T-cell (primary cell): ENCODE measurements around the gene ATP5F1B. TPM values are rescaled to one million over a fixed set of nuclear protein-coding genes. Genes with fewer than 3 reads are reported as not detected.

Experiments used
- ATAC-seq, 4 experiments: fragments of 200-7000 bp in 3 of 4; fragments of 150-1000 bp in 1 of 4; cut with Tn5 transposase; replicated peaks in 1 of 4; 1 replicate in 3 of 4; 2 replicates in 1 of 4; pipeline ENCODE4 v1.10.0; 2021; ENCODE audit warnings: moderate library complexity in 3 of 4, mild to moderate bottlenecking in 2 of 4, moderate number of reproducible peaks in 1 of 4
- CTCF ChIA-PET, 2 donors: fragments of 300-600 bp; sonication (Branson Sonifier 250); formaldehyde crosslinking; loops; one replicate each; lab custom pipeline; 2022; ENCODE audit warnings: antibody characterized with exemption in 2 of 2; lab: Charles Lee
- POLR2A ChIA-PET, 2 donors: fragments of 300-600 bp; sonication (Branson Sonifier 250); formaldehyde crosslinking; loops; one replicate each; lab custom pipeline; 2022; ENCODE audit warnings: antibody characterized with exemption in 2 of 2; lab: Charles Lee
- DNase-seq, 35 experiments: peaks; one replicate each; pipeline versions ENCODE4 v3.0.0 to v3.0.0-alpha.2; 2013 to 2023
- H3K27ac ChIP-seq: one replicate; pipeline ENCODE4 v1.5.1; 2013; ENCODE audit warnings: low read length
- H3K27me3 ChIP-seq, 2 experiments: replicated peaks in 1 of 2; 1 replicate in 1 of 2; 2 replicates in 1 of 2; pipeline versions ENCODE4 v1.6.1 to v1.7.0; 2013; ENCODE audit warnings: low read length in 1 of 2, mixed read lengths in 1 of 2; ENCODE audit not compliant: control insufficient read depth in 2 of 2, insufficient read depth in 2 of 2; ENCODE audit errors: extremely low read depth in 1 of 2
- H3K36me3 ChIP-seq, 2 donors: 1 replicate in 1 of 2; 2 replicates in 1 of 2; pipeline versions ENCODE4 v1.6.1 to v1.7.0; 2013; ENCODE audit warnings: low read length in 1 of 2; ENCODE audit not compliant: control insufficient read depth in 2 of 2, insufficient read depth in 1 of 2; ENCODE audit errors: extremely low read depth in 1 of 2
- H3K4me1 ChIP-seq, 2 experiments: 1 replicate in 1 of 2; 2 replicates in 1 of 2; pipeline versions ENCODE4 v1.6.1 to v1.7.0; 2013; ENCODE audit warnings: low read length in 2 of 2, mixed read lengths in 1 of 2; ENCODE audit not compliant: insufficient read depth in 2 of 2, control insufficient read depth in 1 of 2; ENCODE audit errors: extremely low read depth in 1 of 2
- H3K4me3 ChIP-seq, 2 donors: 1 replicate in 1 of 2; 2 replicates in 1 of 2; pipeline versions ENCODE4 v1.5.1 to v1.7.0; 2013; ENCODE audit warnings: mild to moderate bottlenecking in 2 of 2, low read length in 1 of 2, moderate library complexity in 1 of 2; ENCODE audit not compliant: control insufficient read depth in 1 of 2; ENCODE audit errors: extremely low read depth in 1 of 2
- H3K9me3 ChIP-seq: 2 replicates; pipeline ENCODE4 v1.7.0; 2013
- H3K27ac Mint-ChIP-seq, 2 donors: one replicate each; pipeline ENCODE4 v1.8.0; 2020 to 2021; ENCODE audit warnings: mild to moderate bottlenecking in 2 of 2, mixed read lengths in 2 of 2
- H3K27me3 Mint-ChIP-seq, 2 donors: one replicate each; pipeline ENCODE4 v1.8.0; 2021 to 2022; ENCODE audit warnings: mixed read lengths in 2 of 2
- H3K36me3 Mint-ChIP-seq: one replicate; pipeline ENCODE4 v1.8.0; 2021; ENCODE audit warnings: mixed read lengths
- H3K4me1 Mint-ChIP-seq, 3 donors: one replicate each; pipeline ENCODE4 v1.8.0; 2020 to 2022; ENCODE audit warnings: mixed read lengths in 3 of 3, mild to moderate bottlenecking in 1 of 3
- H3K4me3 Mint-ChIP-seq, 3 donors: one replicate each; pipeline ENCODE4 v1.8.0; 2020 to 2022; ENCODE audit warnings: mild to moderate bottlenecking in 3 of 3, mixed read lengths in 3 of 3, moderate library complexity in 3 of 3
- H3K9me3 Mint-ChIP-seq, 3 donors: one replicate each; pipeline ENCODE4 v1.8.0; 2020 to 2022; ENCODE audit warnings: mixed read lengths in 3 of 3
- WGBS: methylation state at CpG from one replicate; pipeline ENCODE4 v1.1.5; 2013; ENCODE audit warnings: missing lambda C conversion rate; ENCODE audit not compliant: insufficient coverage; 5-methylcytosine and 5-hydroxymethylcytosine counted together
- total RNA-seq, 35 experiments: library from RNA in 6 of 35; stranded (reverse) in 6 of 35; fragments of 120-200 nt in 1 of 35; gene quantifications; one replicate each; pipeline versions ENCODE4 v1.2.1 to v1.2.4 and lab custom pipeline; 2013 to 2026

Gene ATP5F1B
- total RNA-seq, 5 donors from 2014 or later (not counting 1 experiment from before 2014, with no cell fraction given) = 252 to 290 (median 283) TPM

- peaks cover 58 to 80% (median 80%) of the 10 kb centered on the region in 3 donors for H3K4me1 Mint-ChIP-seq
- CTCF ChIA-PET = interaction anchor here (0.6 to 1.0 kb wide), 6 partner anchors 8 to 500 kb away, joined by 3 to 7 read pairs (median 6); no protein-coding TSS in a partner anchor
- Histone ChIP-seq H3K27ac (no peak overlapping the region), H3K4me1 (peaks cover 9 to 59% of the 10 kb centered on the region in 2 experiments), H3K36me3 (peaks cover 0 to 21% of the 10 kb centered on the region in 2 donors), H3K9me3 (no peaks in the 10 kb centered on the region), H3K27me3 (no peaks in the 10 kb centered on the region), H3K4me3 (no peak overlapping the region)
- H3K27me3 Mint-ChIP-seq = no peaks in the 10 kb centered on the region
- no peaks in the 10 kb centered on the region for H3K9me3 Mint-ChIP-seq
- WGBS = 70% methylated on average over 3 of the region's 11 CpGs
- DNase-seq = peak in 1 of 35 experiments; percentile 27
- H3K4me3 Mint-ChIP-seq = peak overlapping the region in 2 of 3 donors; percentile 9 to 53
- H3K36me3 Mint-ChIP-seq = peaks cover 24% of the 10 kb centered on the region
- POLR2A ChIA-PET = interaction anchor here (0.6 to 1.0 kb wide), 7 partner anchors 9 to 434 kb away, joined by 3 to 4 read pairs (median 3); partner anchors contain the start of gene STAT6 (in 1 of the 2)
- ATAC-seq = peak in 2 of 4 experiments; percentile 27 to 63
- H3K27ac Mint-ChIP-seq = no peak overlapping the region
These were observed 31.2 kb upstream of the ATP5F1B start for GRCh38 chr12:56676851-56677580.

GRCh38 chr12:56671608-56672007 is 25.8 kb upstream of the ATP5F1B start:
- WGBS = 93% methylated on average over 2 of the region's 2 CpGs
- H3K9me3 Mint-ChIP-seq = no peaks in the 10 kb centered on the region
- peaks cover 36 to 51% (median 49%) of the 10 kb centered on the region in 3 donors for H3K4me1 Mint-ChIP-seq
- ChIA-PET CTCF (interaction anchor here in 1 of 2 donors (0.6 kb wide), 1 partner anchor 29 kb away, joined by 3 read pairs; no protein-coding TSS in a partner anchor), POLR2A (no interaction called here)
- peaks cover 40% of the 10 kb centered on the region for H3K36me3 Mint-ChIP-seq
- H3K4me3 Mint-ChIP-seq = no peak overlapping the region
- Histone ChIP-seq H3K27ac (no peak overlapping the region), H3K4me3 (no peak overlapping the region), H3K9me3 (no peaks in the 10 kb centered on the region), H3K36me3 (peaks cover 10 to 53% of the 10 kb centered on the region in 2 donors), H3K4me1 (peaks cover 9 to 18% of the 10 kb centered on the region in 2 experiments), H3K27me3 (no peaks in the 10 kb centered on the region)
- ATAC-seq = no peak
- H3K27ac Mint-ChIP-seq = peak overlapping the region in 1 of 2 donors; percentile 0
- no peak for DNase-seq
- H3K27me3 Mint-ChIP-seq = no peaks in the 10 kb centered on the region

GRCh38 chr12:56670836-56671235 is 25.1 kb upstream of the ATP5F1B start:
- H3K27me3 Mint-ChIP-seq = no peaks in the 10 kb centered on the region
- POLR2A ChIA-PET = no interaction called here
- Histone ChIP-seq H3K9me3 (no peaks in the 10 kb centered on the region), H3K27me3 (no peaks in the 10 kb centered on the region), H3K4me1 (peaks cover 4 to 16% of the 10 kb centered on the region in 2 experiments), H3K4me3 (no peak overlapping the region), H3K36me3 (peaks cover 10 to 61% of the 10 kb centered on the region in 2 donors), H3K27ac (no peak overlapping the region)
- ATAC-seq (no peak), DNase-seq (no peak)
- H3K9me3 Mint-ChIP-seq = no peaks in the 10 kb centered on the region
- WGBS = no CpG with 5 or more reads among the region's 4 CpGs
- peaks cover 42% of the 10 kb centered on the region for H3K36me3 Mint-ChIP-seq
- CTCF ChIA-PET = interaction anchor here (0.5 to 1.1 kb wide), 2 partner anchors 14 to 427 kb away, joined by 3 to 4 read pairs; no protein-coding TSS in a partner anchor
- H3K27ac Mint-ChIP-seq = no peak overlapping the region
- H3K4me1 Mint-ChIP-seq = peaks cover 30 to 45% (median 42%) of the 10 kb centered on the region in 3 donors
- no peak overlapping the region for H3K4me3 Mint-ChIP-seq

DNA sequence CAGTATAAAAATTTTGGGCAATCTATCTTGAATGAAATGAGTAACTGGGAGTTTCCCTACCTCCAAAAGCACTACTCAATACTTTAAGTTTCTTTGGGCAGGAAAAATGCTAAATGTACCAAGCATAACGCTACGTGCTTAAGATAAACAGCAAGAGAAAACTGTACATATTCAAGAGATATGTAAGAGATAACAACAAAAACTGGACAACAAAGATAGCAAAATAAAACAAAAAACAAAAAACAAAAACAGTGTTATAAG is 22.3 kb upstream of the ATP5F1B start:
- no peak for ATAC-seq
- peaks cover 23 to 26% (median 24%) of the 10 kb centered on the region in 3 donors for H3K4me1 Mint-ChIP-seq
- H3K27me3 Mint-ChIP-seq = no peaks in the 10 kb centered on the region
- no peaks in the 10 kb centered on the region for H3K27me3 ChIP-seq
- no peak overlapping the region for H3K4me3 ChIP-seq
- no peak for DNase-seq
- no peak overlapping the region for H3K27ac ChIP-seq
- peaks cover 14 to 81% of the 10 kb centered on the region in 2 donors for H3K36me3 ChIP-seq
- no peaks in the 10 kb centered on the region for H3K9me3 ChIP-seq
- peaks cover 4% of the 10 kb centered on the region in 2 experiments for H3K4me1 ChIP-seq
- H3K36me3 Mint-ChIP-seq = peaks cover 60% of the 10 kb centered on the region
- no CpG with 5 or more reads among the region's 2 CpGs for WGBS
- POLR2A ChIA-PET = no interaction called here
- no peak overlapping the region for H3K4me3 Mint-ChIP-seq
- no peaks in the 10 kb centered on the region for H3K9me3 Mint-ChIP-seq
- CTCF ChIA-PET = interaction anchor here in 1 of 2 donors (1.2 kb wide), 1 partner anchor 31 kb away, joined by 4 read pairs; no protein-coding TSS in a partner anchor
- peak overlapping the region in 1 of 2 donors; percentile 47 for H3K27ac Mint-ChIP-seq

GRCh38 chr12:56661979-56662638 is 16.3 kb upstream of the ATP5F1B start:
- Histone ChIP-seq H3K36me3 (peaks cover 9 to 45% of the 10 kb centered on the region in 2 donors), H3K9me3 (no peaks in the 10 kb centered on the region), H3K27ac (no peak overlapping the region), H3K4me3 (no peak overlapping the region), H3K4me1 (no peaks in the 10 kb centered on the region), H3K27me3 (no peaks in the 10 kb centered on the region)
- Mint-ChIP-seq H3K4me1 (no peaks in the 10 kb centered on the region), H3K36me3 (peaks cover 26% of the 10 kb centered on the region), H3K27ac (no peak overlapping the region), H3K27me3 (no peaks in the 10 kb centered on the region), H3K9me3 (no peaks in the 10 kb centered on the region), H3K4me3 (no peak overlapping the region)
- 95% methylated on average over 8 of the region's 13 CpGs for WGBS
- ATAC-seq (peak in 3 of 4 experiments; percentile 16 to 18 (median 17)), DNase-seq (no peak)
- CTCF ChIA-PET = interaction anchor here in 1 of 2 donors (0.5 to 0.7 kb wide), 3 partner anchors 86 to 797 kb away, joined by 4 to 5 read pairs (median 4); no protein-coding TSS in a partner anchor
- POLR2A ChIA-PET = interaction anchor here (0.7 to 1.0 kb wide), 3 partner anchors 11 to 22 kb away, joined by 3 to 7 read pairs (median 4); no protein-coding TSS in a partner anchor

GRCh38 chr12:56661560-56661959 is 15.8 kb upstream of the ATP5F1B start:
- H3K4me1 ChIP-seq = no peaks in the 10 kb centered on the region
- no peaks in the 10 kb centered on the region for H3K9me3 ChIP-seq
- H3K27ac ChIP-seq = no peak overlapping the region
- ChIA-PET CTCF (interaction anchor here in 1 of 2 donors (0.5 kb wide), 1 partner anchor 398 kb away, joined by 4 read pairs; no protein-coding TSS in a partner anchor), POLR2A (interaction anchor here (0.6 to 1.0 kb wide), 3 partner anchors 8 to 23 kb away, joined by 3 to 7 read pairs (median 4); no protein-coding TSS in a partner anchor)
- no peaks in the 10 kb centered on the region for H3K27me3 Mint-ChIP-seq
- 84% methylated on average over 4 of the region's 7 CpGs for WGBS
- ATAC-seq (peak in 2 of 4 experiments; percentile 16 to 21), DNase-seq (no peak)
- H3K9me3 Mint-ChIP-seq = no peaks in the 10 kb centered on the region
- peaks cover 4 to 40% of the 10 kb centered on the region in 2 donors for H3K36me3 ChIP-seq
- H3K27ac Mint-ChIP-seq = no peak overlapping the region
- H3K36me3 Mint-ChIP-seq = peaks cover 26% of the 10 kb centered on the region
- no peak overlapping the region for H3K4me3 ChIP-seq
- no peaks in the 10 kb centered on the region for H3K4me1 Mint-ChIP-seq
- H3K27me3 ChIP-seq = no peaks in the 10 kb centered on the region
- no peak overlapping the region for H3K4me3 Mint-ChIP-seq
